Natural killer cell treated with Interleukin-12 subunit alpha and Interleukin-12 subunit beta and Interleukin-15 and Interleukin-18, amount 100 ng/mL, for 72 hours (primary cell): ENCODE data around the gene RNLS. TPM values are rescaled to one million over a fixed set of nuclear protein-coding genes. Genes with fewer than 3 reads are reported as not detected.

Source experiments
- ATAC-seq, 2 donors: fragments of 150-1000 bp; cut with Tn5 transposase in 1 of 2; sonication (Bioruptor Pico), chemical (Tn5 transposase) in 1 of 2; 2 replicates each; pipeline ENCODE4 v1.10.0; 2021
- DNase-seq: peaks from one replicate; pipeline ENCODE4 v3.0.0; 2022; ENCODE audit warnings: low spot score
- H3K27ac Mint-ChIP-seq, 2 donors: 1 replicate in 1 of 2; 2 replicates in 1 of 2; pipeline ENCODE4 v1.8.0; 2022; ENCODE audit warnings: mixed read lengths in 2 of 2, mild to moderate bottlenecking in 1 of 2, moderate library complexity in 1 of 2
- H3K27me3 Mint-ChIP-seq, 2 donors: 1 replicate in 1 of 2; 2 replicates in 1 of 2; pipeline ENCODE4 v1.8.0; 2022; ENCODE audit warnings: mixed read lengths in 2 of 2
- H3K36me3 Mint-ChIP-seq: one replicate; pipeline ENCODE4 v1.8.0; 2022; ENCODE audit warnings: mixed read lengths
- H3K4me1 Mint-ChIP-seq, 2 donors: 1 replicate in 1 of 2; 2 replicates in 1 of 2; pipeline ENCODE4 v1.8.0; 2022; ENCODE audit warnings: low read depth in 2 of 2, mixed read lengths in 2 of 2, mild to moderate bottlenecking in 1 of 2
- H3K4me3 Mint-ChIP-seq: one replicate; pipeline ENCODE4 v1.8.0; 2022; ENCODE audit warnings: mixed read lengths
- H3K9me3 Mint-ChIP-seq: 2 replicates; pipeline ENCODE4 v1.8.0; 2022; ENCODE audit warnings: mixed read lengths
- total RNA-seq, 2 donors: library from RNA; stranded (reverse); gene quantifications; one replicate each; pipeline ENCODE4 v1.2.3, GENCODE V29; 2022

Gene RNLS
- total RNA-seq, 2 donors from 2014 or later, result 2.4 to 2.9 TPM

DNA sequence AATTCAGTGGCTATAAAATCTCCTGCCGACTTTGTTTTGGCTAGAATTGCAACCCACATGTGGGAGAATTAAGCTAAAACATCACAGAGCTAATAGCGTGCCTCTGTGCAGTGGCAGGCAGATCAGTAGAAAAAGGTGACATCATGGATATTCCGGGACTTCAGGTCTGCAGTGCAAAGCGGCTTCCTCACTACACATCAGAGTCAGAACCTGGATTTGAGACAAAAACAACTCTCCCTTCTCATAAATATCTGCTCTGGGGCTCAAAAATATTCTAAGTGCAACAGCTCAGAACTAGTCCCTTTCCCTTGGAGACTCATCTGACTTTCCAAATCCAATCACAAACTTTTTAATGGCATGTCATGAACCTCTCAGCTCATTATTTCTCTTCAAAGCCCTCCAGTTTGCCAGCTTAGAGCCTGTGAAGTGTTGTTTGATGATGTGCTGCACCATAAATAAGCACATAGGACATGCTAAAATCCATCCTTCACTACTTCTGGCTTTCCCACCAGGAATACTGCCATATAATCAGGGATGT is 337.1 kb downstream of the RNLS start:
- no peak for DNase-seq
- Mint-ChIP-seq H3K4me3 (no peak overlapping the region), H3K9me3 (no peaks in the 10 kb centered on the region), H3K27me3 (no peaks in the 10 kb centered on the region), H3K27ac (no peak overlapping the region), H3K4me1 (peaks cover 10 to 23% of the 10 kb centered on the region in 2 donors), H3K36me3 (no peaks in the 10 kb centered on the region)
- no peak for ATAC-seq

DNA sequence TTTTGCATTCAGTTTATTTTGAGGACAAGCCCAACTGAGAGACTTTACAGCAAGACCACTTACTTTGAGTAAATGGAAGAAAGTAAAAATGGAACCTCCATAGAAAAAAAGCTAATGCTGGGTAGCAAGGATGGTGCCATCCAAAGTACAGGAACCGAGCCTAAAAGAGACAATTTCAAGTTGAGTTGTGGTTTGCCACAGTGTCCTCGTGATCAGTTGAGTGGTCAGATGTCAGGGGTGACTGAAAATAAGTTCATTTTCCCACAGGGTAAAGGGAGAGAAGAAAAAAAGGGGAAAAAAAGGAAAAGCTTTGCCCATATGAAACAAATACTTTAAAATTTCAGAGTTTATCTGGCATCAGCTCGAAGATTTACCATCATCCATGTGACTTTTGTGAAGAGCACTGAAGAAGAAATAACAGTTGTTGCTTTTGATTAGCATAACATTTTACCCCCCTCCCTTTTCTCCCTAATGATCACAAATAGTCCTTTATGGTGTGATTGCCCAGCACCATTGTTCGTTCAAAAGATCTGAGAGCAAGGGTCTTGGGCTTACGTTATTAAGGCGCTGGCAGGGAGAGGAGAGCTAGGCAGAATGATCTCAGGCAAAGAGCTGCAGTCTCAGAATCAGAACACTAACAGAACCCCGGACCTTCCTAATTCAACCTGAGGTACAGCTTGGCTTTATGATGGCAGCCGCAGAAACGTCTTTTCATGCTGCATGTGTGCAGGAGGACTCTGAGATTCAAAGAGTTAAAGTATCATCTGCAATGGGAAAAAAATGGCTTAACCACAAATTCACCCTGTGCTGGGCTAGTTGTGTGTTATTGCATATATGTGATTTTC is 338.1 kb downstream of the RNLS start:
- Mint-ChIP-seq H3K27me3 (peaks cover 0 to 2% of the 10 kb centered on the region in 2 donors), H3K4me1 (peaks cover 10 to 23% of the 10 kb centered on the region in 2 donors), H3K9me3 (no peaks in the 10 kb centered on the region), H3K27ac (no peak overlapping the region), H3K4me3 (peak overlapping the region; percentile 13), H3K36me3 (no peaks in the 10 kb centered on the region)
- DNase-seq, result no peak
- ATAC-seq, result no peak

DNA sequence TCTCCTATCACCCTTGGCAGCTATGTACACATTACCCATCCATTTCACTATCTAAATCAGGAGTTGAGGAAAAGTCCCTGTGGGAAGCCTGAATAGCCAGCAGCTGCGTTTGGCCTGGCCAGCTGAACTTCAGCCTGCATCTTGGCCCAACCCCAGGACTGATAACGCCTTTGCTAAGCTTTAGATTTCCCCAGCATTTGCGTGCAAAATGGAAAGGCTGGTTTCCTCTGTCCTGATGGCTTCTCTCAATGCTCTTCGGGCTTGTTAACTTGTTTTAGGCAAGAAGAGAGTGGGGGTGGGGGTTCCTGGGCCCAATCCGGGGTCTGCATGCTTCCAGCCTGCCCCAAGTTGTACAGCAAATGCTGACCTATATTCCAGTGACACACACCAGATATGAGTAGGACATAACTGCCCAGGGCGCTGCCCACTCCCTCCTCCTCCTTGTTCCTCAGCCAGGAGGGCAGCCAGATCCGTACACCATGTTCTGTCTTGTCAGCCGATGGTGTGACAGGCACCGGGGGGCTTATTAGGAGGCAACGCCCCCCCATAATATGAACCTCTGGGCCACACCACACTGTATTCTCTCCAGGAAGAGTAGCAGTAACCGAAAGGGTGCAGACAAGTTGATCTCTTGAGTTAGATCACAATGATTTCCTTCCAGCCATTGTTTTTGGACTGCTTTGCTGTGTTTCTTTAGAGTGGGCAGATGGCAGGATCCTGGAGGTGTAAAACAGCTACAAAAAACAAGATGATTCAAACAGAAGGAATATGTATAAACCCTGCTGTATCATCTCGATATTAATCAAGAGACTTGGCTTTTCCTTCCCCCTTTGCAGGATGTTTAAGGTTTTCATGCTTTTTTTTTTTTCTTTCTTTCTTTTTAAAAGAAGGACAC is 339.0 kb downstream of the RNLS start:
- H3K27ac Mint-ChIP-seq, result no peak overlapping the region
- DNase-seq (no peak), ATAC-seq (no peak)
- peaks cover 10 to 23% of the 10 kb centered on the region in 2 donors for H3K4me1 Mint-ChIP-seq
- H3K27me3 Mint-ChIP-seq, result peaks cover 0 to 2% of the 10 kb centered on the region in 2 donors
- H3K36me3 Mint-ChIP-seq, result no peaks in the 10 kb centered on the region
- peak overlapping the region; percentile 13 for H3K4me3 Mint-ChIP-seq
- H3K9me3 Mint-ChIP-seq, result no peaks in the 10 kb centered on the region

GRCh38 chr10:88243202-88243744 is 339.8 kb downstream of the RNLS start:
- Mint-ChIP-seq H3K27me3 (peaks cover 0 to 2% of the 10 kb centered on the region in 2 donors), H3K36me3 (no peaks in the 10 kb centered on the region), H3K27ac (no peak overlapping the region), H3K9me3 (no peaks in the 10 kb centered on the region), H3K4me1 (peaks cover 10 to 23% of the 10 kb centered on the region in 2 donors), H3K4me3 (no peak overlapping the region)
- no peak for ATAC-seq
- no peak for DNase-seq

DNA sequence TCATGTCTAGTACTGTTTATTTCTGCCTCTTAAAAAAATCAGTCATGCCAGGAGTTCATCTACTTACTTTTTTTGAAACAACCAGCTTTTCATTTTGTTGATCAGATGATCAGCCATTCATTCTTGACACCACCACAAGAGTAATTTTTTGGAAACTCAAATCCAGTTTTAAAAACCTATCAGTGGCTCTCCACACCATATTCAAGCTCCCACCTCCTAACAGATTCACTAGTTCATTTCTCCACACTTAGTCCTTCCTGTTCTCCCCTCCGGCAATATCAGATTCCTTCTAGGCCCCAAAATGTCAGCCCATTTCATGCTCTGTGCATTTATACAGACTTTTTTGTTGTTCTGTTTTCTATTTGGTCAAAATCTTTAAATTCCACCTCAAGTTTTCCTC is 341.6 kb downstream of the RNLS start:
- ATAC-seq (no peak), DNase-seq (no peak)
- no peak overlapping the region for H3K27ac Mint-ChIP-seq
- H3K36me3 Mint-ChIP-seq, result no peaks in the 10 kb centered on the region
- H3K4me3 Mint-ChIP-seq, result no peak overlapping the region
- H3K9me3 Mint-ChIP-seq, result no peaks in the 10 kb centered on the region
- H3K4me1 Mint-ChIP-seq, result peaks cover 5 to 16% of the 10 kb centered on the region in 2 donors
- peaks cover 0 to 2% of the 10 kb centered on the region in 2 donors for H3K27me3 Mint-ChIP-seq

GRCh38 chr10:88239212-88239611 is 343.9 kb downstream of the RNLS start:
- no peaks in the 10 kb centered on the region for H3K9me3 Mint-ChIP-seq
- ATAC-seq (no peak), DNase-seq (no peak)
- peaks cover 0 to 2% of the 10 kb centered on the region in 2 donors for H3K27me3 Mint-ChIP-seq
- no peaks in the 10 kb centered on the region for H3K36me3 Mint-ChIP-seq
- no peaks in the 10 kb centered on the region for H3K4me1 Mint-ChIP-seq
- H3K27ac Mint-ChIP-seq, result no peak overlapping the region
- no peak overlapping the region for H3K4me3 Mint-ChIP-seq

- Mint-ChIP-seq H3K36me3 (no peaks in the 10 kb centered on the region), H3K4me1 (no peaks in the 10 kb centered on the region), H3K9me3 (no peaks in the 10 kb centered on the region), H3K4me3 (no peak overlapping the region), H3K27me3 (peaks cover 0 to 2% of the 10 kb centered on the region in 2 donors), H3K27ac (no peak overlapping the region)
- DNase-seq, result no peak
- ATAC-seq, result no peak
These were observed 344.6 kb downstream of the RNLS start for GRCh38 chr10:88238615-88238914.

DNA sequence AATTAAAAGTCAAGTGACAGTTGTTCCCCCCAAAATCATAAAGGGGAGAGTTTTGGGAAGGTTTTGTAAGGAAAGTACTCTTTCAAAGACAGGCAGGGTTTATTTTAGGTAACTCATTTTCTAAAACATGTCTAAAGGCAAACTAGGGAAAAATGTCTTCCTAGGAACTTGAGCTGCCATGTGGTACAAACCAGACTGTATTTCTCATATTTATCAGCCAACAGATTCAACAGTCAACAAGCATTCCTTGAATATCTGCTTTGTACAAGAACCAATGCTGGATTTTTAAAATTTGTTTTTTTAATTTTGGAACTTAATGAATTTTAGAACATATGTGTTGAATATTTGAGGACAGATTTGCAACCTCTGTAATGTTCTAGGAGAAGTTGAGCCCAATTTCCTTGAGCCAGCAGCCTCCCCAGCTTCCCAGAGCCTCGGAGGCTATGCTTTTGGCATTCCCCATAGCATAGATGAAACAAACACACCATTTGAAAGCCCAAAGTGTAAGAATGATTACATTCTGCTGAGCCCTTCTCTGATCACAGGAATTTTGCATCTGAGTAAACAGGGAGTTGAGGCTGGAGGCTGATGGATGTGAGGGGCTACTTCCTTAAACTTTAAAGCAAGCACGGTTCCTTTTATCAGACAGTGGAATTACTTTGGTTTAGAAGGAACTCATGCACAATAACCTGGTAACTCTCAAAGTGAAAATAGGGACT is 345.1 kb downstream of the RNLS start:
- no peaks in the 10 kb centered on the region for H3K9me3 Mint-ChIP-seq
- H3K4me3 Mint-ChIP-seq, result no peak overlapping the region
- H3K27ac Mint-ChIP-seq, result no peak overlapping the region
- DNase-seq (no peak), ATAC-seq (no peak)
- no peaks in the 10 kb centered on the region for H3K36me3 Mint-ChIP-seq
- H3K27me3 Mint-ChIP-seq, result peaks cover 0 to 2% of the 10 kb centered on the region in 2 donors
- no peaks in the 10 kb centered on the region for H3K4me1 Mint-ChIP-seq

DNA sequence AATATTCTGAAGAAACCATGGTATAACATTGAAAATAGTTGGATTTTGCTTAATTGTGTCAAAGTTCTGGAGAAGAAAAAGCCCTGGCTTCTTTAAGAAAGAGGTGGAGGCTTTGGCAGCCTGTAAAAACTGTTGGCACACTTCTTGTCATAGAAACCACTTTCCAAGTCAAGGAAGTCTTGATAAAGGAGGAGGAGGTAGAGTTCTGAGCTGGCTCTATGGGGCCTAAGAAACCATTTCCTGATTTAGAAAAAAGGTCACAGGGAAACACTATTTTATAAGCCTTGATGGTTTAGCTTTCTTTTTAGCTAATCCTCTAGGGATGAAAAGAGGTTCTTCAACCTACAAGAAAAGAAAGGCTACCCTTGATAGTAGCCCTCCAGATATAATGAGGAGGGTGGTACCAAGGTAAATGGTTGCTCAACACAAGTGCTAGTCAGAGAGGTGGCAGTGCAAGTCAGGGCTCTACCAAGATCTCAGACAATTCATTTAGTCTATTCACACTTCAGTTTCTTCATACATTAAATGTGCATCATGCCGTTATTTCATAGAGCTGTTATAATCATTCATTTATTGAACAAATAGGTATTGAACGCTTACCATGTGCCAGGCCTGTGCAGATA is 346.9 kb downstream of the RNLS start:
- H3K4me3 Mint-ChIP-seq, result no peak overlapping the region
- DNase-seq, result no peak
- H3K4me1 Mint-ChIP-seq, result no peaks in the 10 kb centered on the region
- no peaks in the 10 kb centered on the region for H3K9me3 Mint-ChIP-seq
- H3K27ac Mint-ChIP-seq, result no peak overlapping the region
- peak in 1 of 2 donors; percentile 62 for ATAC-seq
- no peaks in the 10 kb centered on the region for H3K36me3 Mint-ChIP-seq
- H3K27me3 Mint-ChIP-seq, result peaks cover 0 to 2% of the 10 kb centered on the region in 2 donors

- H3K9me3 Mint-ChIP-seq, result peaks cover 4% of the 10 kb centered on the region
- no peak overlapping the region for H3K4me3 Mint-ChIP-seq
- DNase-seq (no peak), ATAC-seq (no peak)
- peaks cover 5% of the 10 kb centered on the region for H3K36me3 Mint-ChIP-seq
- H3K27me3 Mint-ChIP-seq, result peaks cover 0 to 7% of the 10 kb centered on the region in 2 donors
- H3K27ac Mint-ChIP-seq, result no peak overlapping the region
- no peaks in the 10 kb centered on the region for H3K4me1 Mint-ChIP-seq
These were observed 348.8 kb downstream of the RNLS start for GRCh38 chr10:88234297-88234696.

DNA sequence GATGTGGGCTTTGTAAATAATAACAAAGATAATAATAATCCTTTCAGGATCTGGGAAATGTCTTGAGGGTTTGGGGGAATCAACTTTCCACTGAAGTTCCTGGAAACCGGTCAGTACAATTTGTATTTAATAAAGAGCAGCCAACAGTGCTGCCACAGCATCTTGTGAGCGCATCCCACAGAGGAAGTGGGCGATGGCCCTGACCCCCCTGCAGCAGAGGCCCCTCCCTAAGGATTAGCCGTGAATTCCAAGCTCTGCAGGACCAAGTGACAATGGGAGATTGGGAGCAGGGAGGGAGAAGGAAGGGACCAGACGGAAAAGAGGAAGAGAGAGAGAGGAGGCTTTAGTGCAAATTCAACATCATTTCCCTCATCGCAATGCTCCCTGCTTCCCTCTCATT is 349.2 kb downstream of the RNLS start:
- Mint-ChIP-seq H3K36me3 (peaks cover 5% of the 10 kb centered on the region), H3K9me3 (peaks cover 4% of the 10 kb centered on the region), H3K4me3 (no peak overlapping the region), H3K4me1 (peaks cover 0 to under 1% of the 10 kb centered on the region in 2 donors), H3K27ac (no peak overlapping the region), H3K27me3 (peaks cover 3 to 7% of the 10 kb centered on the region in 2 donors)
- DNase-seq, result no peak
- ATAC-seq, result no peak

DNA sequence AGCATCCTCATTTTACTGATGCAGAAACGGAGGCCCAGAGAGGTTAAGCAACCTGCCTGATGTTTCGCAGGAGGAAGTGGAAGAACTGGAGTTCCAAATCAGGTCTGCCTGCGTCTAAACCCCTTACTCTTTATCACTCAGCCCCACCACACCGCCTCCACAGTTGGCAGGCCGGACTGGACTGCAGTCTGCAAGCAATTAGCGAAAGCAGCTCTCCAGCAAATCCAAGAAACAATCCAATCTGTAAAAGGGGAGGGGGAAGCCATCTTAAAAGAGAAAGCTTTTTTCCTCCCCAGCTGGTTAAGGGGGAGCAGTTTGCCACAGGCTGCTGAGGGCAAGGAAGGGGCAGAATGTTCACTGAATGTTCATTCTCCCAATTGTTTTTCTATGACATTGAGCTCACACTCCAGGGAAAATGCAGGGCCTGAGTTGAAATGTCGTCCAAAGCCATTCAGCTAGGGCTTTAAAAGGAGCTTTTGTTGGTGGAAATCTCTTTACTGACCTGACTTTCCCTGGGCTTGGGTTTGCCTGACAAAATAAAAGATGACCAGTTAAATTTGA is 350.1 kb downstream of the RNLS start:
- DNase-seq (no peak), ATAC-seq (no peak)
- Mint-ChIP-seq H3K27me3 (peaks cover 9 to 11% of the 10 kb centered on the region in 2 donors), H3K9me3 (peaks cover 4% of the 10 kb centered on the region), H3K27ac (no peak overlapping the region), H3K4me3 (no peak overlapping the region), H3K4me1 (peaks cover 0 to 4% of the 10 kb centered on the region in 2 donors), H3K36me3 (peaks cover 5% of the 10 kb centered on the region)
